IPS-18a (cell line): ENCODE results near the gene PTGER1.

Experiments
- H3K27ac ChIP-seq: one replicate; pipeline ENCODE4 v1.5.1; 2013; ENCODE audit warnings: low read length
- H3K27me3 ChIP-seq: one replicate; pipeline ENCODE4 v1.6.1; 2013; ENCODE audit warnings: mild to moderate bottlenecking, low read length; ENCODE audit not compliant: control insufficient read depth, insufficient read depth
- H3K36me3 ChIP-seq: one replicate; pipeline ENCODE4 v1.6.1; 2013; ENCODE audit warnings: low read depth, low read length; ENCODE audit not compliant: control insufficient read depth
- H3K4me1 ChIP-seq: one replicate; pipeline ENCODE4 v1.6.1; 2013; ENCODE audit warnings: low read depth, low read length; ENCODE audit not compliant: control insufficient read depth
- H3K4me3 ChIP-seq: one replicate; pipeline ENCODE4 v1.5.1; 2013; ENCODE audit warnings: low read length
- H3K9ac ChIP-seq: one replicate; pipeline ENCODE4 v1.6.1; 2013; ENCODE audit warnings: mild to moderate bottlenecking, low read length, moderate library complexity
- H3K9me3 ChIP-seq: one replicate; pipeline ENCODE4 v1.6.1; 2013; ENCODE audit warnings: low read depth, low read length; ENCODE audit not compliant: control insufficient read depth

PTGER1 gene

GRCh38 chr19:14475251-14476073 lies at the start of gene PTGER1:
Gene PTGER1, minus strand, starts transcription at chr19:14475354. Its CDS starts 1,034 bp downstream, at chr19:14474320.
- H3K27me3 ChIP-seq: no peaks in the 10 kb centered on the region
- H3K4me3 ChIP-seq: no peak within 1 kb of the TSS
- H3K4me1 ChIP-seq: peaks cover 5% of the 10 kb centered on the region
- peaks cover 11% of the 10 kb centered on the region for H3K36me3 ChIP-seq
- H3K9me3 ChIP-seq: no peaks in the 10 kb centered on the region
- H3K27ac ChIP-seq: no peak within 1 kb of the TSS
- no peak within 1 kb of the TSS for H3K9ac ChIP-seq

GRCh38 chr19:14520543-14520942 lies 45.4 kb upstream of the PTGER1 start:
- peaks cover 9% of the 10 kb centered on the region for H3K36me3 ChIP-seq
- peaks cover 5% of the 10 kb centered on the region for H3K4me1 ChIP-seq
- H3K4me3 ChIP-seq: no peak overlapping the region
- no peak overlapping the region for H3K9ac ChIP-seq
- H3K27ac ChIP-seq: no peak overlapping the region
- no peaks in the 10 kb centered on the region for H3K27me3 ChIP-seq
- no peaks in the 10 kb centered on the region for H3K9me3 ChIP-seq

GRCh38 chr19:14519860-14520407 lies 44.8 kb upstream of the PTGER1 start:
- no peak overlapping the region for H3K27ac ChIP-seq

GRCh38 chr19:14519245-14519859 lies 44.2 kb upstream of the PTGER1 start:
- H3K9ac ChIP-seq: no peak overlapping the region
- H3K9me3 ChIP-seq: no peaks in the 10 kb centered on the region
- peaks cover 21% of the 10 kb centered on the region for H3K36me3 ChIP-seq
- H3K4me1 ChIP-seq: peaks cover 5% of the 10 kb centered on the region
- H3K27me3 ChIP-seq: no peaks in the 10 kb centered on the region
- no peak overlapping the region for H3K27ac ChIP-seq
- H3K4me3 ChIP-seq: no peak overlapping the region

More at GRCh38 chr19:14519860-14520407, 44.8 kb upstream of the PTGER1 start:
- no peak overlapping the region for H3K9ac ChIP-seq
- peaks cover 15% of the 10 kb centered on the region for H3K36me3 ChIP-seq
- H3K9me3 ChIP-seq: no peaks in the 10 kb centered on the region
- H3K4me3 ChIP-seq: no peak overlapping the region
- peaks cover 5% of the 10 kb centered on the region for H3K4me1 ChIP-seq
- no peaks in the 10 kb centered on the region for H3K27me3 ChIP-seq

GRCh38 chr19:14517840-14518505 lies 42.8 kb upstream of the PTGER1 start, which contains the start of gene DNAJB1:
Gene DNAJB1, minus strand, starts transcription at chr19:14518397. Its CDS starts 48 bp downstream, at chr19:14518349.
- peaks cover 5% of the 10 kb centered on the region for H3K4me1 ChIP-seq
- H3K9ac ChIP-seq: peak within 1 kb of the TSS; percentile 85
- peak within 1 kb of the TSS; percentile 89 for H3K4me3 ChIP-seq
- H3K27me3 ChIP-seq: no peaks in the 10 kb centered on the region
- H3K36me3 ChIP-seq: peaks cover 26% of the 10 kb centered on the region
- no peaks in the 10 kb centered on the region for H3K9me3 ChIP-seq
- peak within 1 kb of the TSS; percentile 84 for H3K27ac ChIP-seq

GRCh38 chr19:14517446-14517839 lies 42.3 kb upstream of the PTGER1 start:
- Histone ChIP-seq H3K4me3 (peak overlapping the region; percentile 89), H3K27ac (no peak overlapping the region), H3K9ac (peak overlapping the region; percentile 85), H3K9me3 (no peaks in the 10 kb centered on the region), H3K27me3 (no peaks in the 10 kb centered on the region), H3K4me1 (peaks cover 5% of the 10 kb centered on the region), H3K36me3 (peaks cover 26% of the 10 kb centered on the region)

- Histone ChIP-seq H3K9me3 (no peaks in the 10 kb centered on the region), H3K27me3 (no peaks in the 10 kb centered on the region), H3K4me1 (peaks cover 5% of the 10 kb centered on the region), H3K4me3 (peak overlapping the region; percentile 89), H3K9ac (peak overlapping the region; percentile 85), H3K36me3 (peaks cover 26% of the 10 kb centered on the region), H3K27ac (no peak overlapping the region)
These were observed 41.7 kb upstream of the PTGER1 start for GRCh38 chr19:14516746-14517438.

- Histone ChIP-seq H3K4me1 (peaks cover 5% of the 10 kb centered on the region), H3K4me3 (no peak overlapping the region)
These were observed 40.9 kb upstream of the PTGER1 start for GRCh38 chr19:14516048-14516534.

GRCh38 chr19:14515501-14516047 lies 40.4 kb upstream of the PTGER1 start:
- Histone ChIP-seq H3K4me1 (peaks cover 5% of the 10 kb centered on the region), H3K27ac (no peak overlapping the region), H3K9me3 (no peaks in the 10 kb centered on the region), H3K4me3 (no peak overlapping the region), H3K36me3 (peaks cover 26% of the 10 kb centered on the region), H3K9ac (no peak overlapping the region), H3K27me3 (no peaks in the 10 kb centered on the region)

More at GRCh38 chr19:14516048-14516534, 40.9 kb upstream of the PTGER1 start:
- no peak overlapping the region for H3K27ac ChIP-seq
- no peak overlapping the region for H3K9ac ChIP-seq
- no peaks in the 10 kb centered on the region for H3K27me3 ChIP-seq
- H3K36me3 ChIP-seq: peaks cover 26% of the 10 kb centered on the region
- no peaks in the 10 kb centered on the region for H3K9me3 ChIP-seq

- H3K36me3 ChIP-seq: peaks cover 26% of the 10 kb centered on the region
- no peaks in the 10 kb centered on the region for H3K27me3 ChIP-seq
- H3K4me3 ChIP-seq: no peak overlapping the region
- H3K9me3 ChIP-seq: no peaks in the 10 kb centered on the region
- no peak overlapping the region for H3K9ac ChIP-seq
- H3K27ac ChIP-seq: no peak overlapping the region
- peaks cover 5% of the 10 kb centered on the region for H3K4me1 ChIP-seq
These were observed 39.2 kb upstream of the PTGER1 start for GRCh38 chr19:14514215-14514863.
